ENCODE measurements around the gene CDT1. TPM values are rescaled to one million over a fixed set of nuclear protein-coding genes. Genes with fewer than 3 reads are reported as not detected.

The CDT1 gene
- total and polyA plus RNA-seq, 10 of the 15 experiments (the other 5 are each of a cell fraction or from before 2014, with no cell fraction given), result 0.50 to 87.6 (median 8.8) TPM

DNA sequence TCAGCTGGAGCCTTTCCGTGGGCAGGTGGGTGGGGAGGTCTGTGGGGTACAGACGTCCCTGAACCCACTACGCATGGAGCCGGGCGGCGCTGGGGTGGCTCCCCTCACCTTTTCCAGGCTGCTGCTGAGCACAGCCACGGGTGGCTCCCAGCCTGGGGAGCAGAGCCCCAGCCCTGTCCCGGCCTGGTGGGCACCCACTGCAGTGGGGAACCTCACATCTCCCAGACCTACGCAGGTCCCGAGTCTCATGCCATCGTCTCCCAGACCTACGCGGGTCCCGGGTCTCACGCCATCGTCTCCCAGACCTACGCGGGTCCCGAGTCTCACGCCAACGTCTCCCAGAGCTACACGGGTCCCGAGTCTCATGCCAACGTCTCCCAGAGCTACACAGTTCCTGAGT, 25.1 kb downstream of the CDT1 start:
- Histone ChIP-seq H3K9ac (ENCODE audit: control insufficient read depth, insufficient read depth, low read length) (no peak overlapping the region), H3K4me1 (ENCODE audit: control insufficient read depth, insufficient read depth, low read length) (no peaks in the 10 kb centered on the region), H3K36me3 (ENCODE audit: control insufficient read depth in 2 of 2, insufficient read depth in 2 of 2, low read length in 1 of 2) (no peaks in the 10 kb centered on the region), H3K27ac (ENCODE audit: control insufficient read depth, insufficient read depth) (no peak overlapping the region), H3K4me2 (ENCODE audit: control insufficient read depth, insufficient read depth) (no peak overlapping the region), H2AFZ (ENCODE audit: control insufficient read depth, low read depth, low read length) (no peak overlapping the region), H3K79me2 (ENCODE audit: control insufficient read depth, insufficient read depth, low read length) (no peaks in the 10 kb centered on the region), H3K27me3 (replicated peaks in 1 of 2; ENCODE audit: control insufficient read depth in 2 of 2, insufficient read depth in 2 of 2, low read length in 1 of 2) (no peaks in the 10 kb centered on the region), H3K4me3 (no peak overlapping the region), H4K20me1 (ENCODE audit: control insufficient read depth, insufficient read depth) (no peaks in the 10 kb centered on the region), H3K9me3 (replicated peaks; ENCODE audit: control insufficient read depth, insufficient read depth, low read length) (no peaks in the 10 kb centered on the region)
- DNase-seq (ENCODE audit: low read depth, low spot score) (no peak), FAIRE-seq (no peak), ATAC-seq (no peak)
- in situ Hi-C loops (cut with MboI) (no loop called here), intact Hi-C loops (cut with micrococcal nuclease; ENCODE audit: unreplicated experiment) (no loop called here)
- BruUV-seq (replicated peaks), result no TSS peak
- ChIA-PET RAD21 (ENCODE audit: unreplicated experiment) (no interaction called here), SMC1A (ENCODE audit: uncharacterized antibody, unreplicated experiment) (no interaction called here), POLR2A (no interaction called here), CTCF (no interaction called here)
- 74% methylated on average over 24 of the region's 24 CpGs for whole genome bisulfite sequencing (ENCODE audit: insufficient coverage, insufficient replicate concordance, low lambda C conversion rate, missing lambda C conversion rate)
- TF ChIP-seq, protein P1, sequence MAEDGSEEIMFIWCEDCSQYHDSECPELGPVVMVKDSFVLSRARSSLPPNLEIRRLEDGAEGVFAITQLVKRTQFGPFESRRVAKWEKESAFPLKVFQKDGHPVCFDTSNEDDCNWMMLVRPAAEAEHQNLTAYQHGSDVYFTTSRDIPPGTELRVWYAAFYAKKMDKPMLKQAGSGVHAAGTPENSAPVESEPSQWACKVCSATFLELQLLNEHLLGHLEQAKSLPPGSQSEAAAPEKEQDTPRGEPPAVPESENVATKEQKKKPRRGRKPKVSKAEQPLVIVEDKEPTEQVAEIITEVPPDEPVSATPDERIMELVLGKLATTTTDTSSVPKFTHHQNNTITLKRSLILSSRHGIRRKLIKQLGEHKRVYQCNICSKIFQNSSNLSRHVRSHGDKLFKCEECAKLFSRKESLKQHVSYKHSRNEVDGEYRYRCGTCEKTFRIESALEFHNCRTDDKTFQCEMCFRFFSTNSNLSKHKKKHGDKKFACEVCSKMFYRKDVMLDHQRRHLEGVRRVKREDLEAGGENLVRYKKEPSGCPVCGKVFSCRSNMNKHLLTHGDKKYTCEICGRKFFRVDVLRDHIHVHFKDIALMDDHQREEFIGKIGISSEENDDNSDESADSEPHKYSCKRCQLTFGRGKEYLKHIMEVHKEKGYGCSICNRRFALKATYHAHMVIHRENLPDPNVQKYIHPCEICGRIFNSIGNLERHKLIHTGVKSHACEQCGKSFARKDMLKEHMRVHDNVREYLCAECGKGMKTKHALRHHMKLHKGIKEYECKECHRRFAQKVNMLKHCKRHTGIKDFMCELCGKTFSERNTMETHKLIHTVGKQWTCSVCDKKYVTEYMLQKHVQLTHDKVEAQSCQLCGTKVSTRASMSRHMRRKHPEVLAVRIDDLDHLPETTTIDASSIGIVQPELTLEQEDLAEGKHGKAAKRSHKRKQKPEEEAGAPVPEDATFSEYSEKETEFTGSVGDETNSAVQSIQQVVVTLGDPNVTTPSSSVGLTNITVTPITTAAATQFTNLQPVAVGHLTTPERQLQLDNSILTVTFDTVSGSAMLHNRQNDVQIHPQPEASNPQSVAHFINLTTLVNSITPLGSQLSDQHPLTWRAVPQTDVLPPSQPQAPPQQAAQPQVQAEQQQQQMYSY (CRISPR knock-in tag; IDR thresholded peaks at IDR 0.05), result no peak
- TF ChIP-seq, protein P2, sequence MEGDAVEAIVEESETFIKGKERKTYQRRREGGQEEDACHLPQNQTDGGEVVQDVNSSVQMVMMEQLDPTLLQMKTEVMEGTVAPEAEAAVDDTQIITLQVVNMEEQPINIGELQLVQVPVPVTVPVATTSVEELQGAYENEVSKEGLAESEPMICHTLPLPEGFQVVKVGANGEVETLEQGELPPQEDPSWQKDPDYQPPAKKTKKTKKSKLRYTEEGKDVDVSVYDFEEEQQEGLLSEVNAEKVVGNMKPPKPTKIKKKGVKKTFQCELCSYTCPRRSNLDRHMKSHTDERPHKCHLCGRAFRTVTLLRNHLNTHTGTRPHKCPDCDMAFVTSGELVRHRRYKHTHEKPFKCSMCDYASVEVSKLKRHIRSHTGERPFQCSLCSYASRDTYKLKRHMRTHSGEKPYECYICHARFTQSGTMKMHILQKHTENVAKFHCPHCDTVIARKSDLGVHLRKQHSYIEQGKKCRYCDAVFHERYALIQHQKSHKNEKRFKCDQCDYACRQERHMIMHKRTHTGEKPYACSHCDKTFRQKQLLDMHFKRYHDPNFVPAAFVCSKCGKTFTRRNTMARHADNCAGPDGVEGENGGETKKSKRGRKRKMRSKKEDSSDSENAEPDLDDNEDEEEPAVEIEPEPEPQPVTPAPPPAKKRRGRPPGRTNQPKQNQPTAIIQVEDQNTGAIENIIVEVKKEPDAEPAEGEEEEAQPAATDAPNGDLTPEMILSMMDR (IDR thresholded peaks at IDR 0.05 in 2 of 3, conservative IDR thresholded peaks at IDR 0.05 in 1 of 3; ENCODE audit: control insufficient read depth in 2 of 3, extremely low read depth in 1 of 3, insufficient read depth in 1 of 3, low read depth in 3 of 3, low read length in 3 of 3), result no peak
- TF ChIP-seq ZNF217 (IDR thresholded peaks at IDR 0.05) (no peak), PML (IDR thresholded peaks at IDR 0.05; ENCODE audit: low read length) (no peak), IRF4 (IDR thresholded peaks at IDR 0.05; ENCODE audit: low read depth, low read length) (no peak), SUPT20H (IDR thresholded peaks at IDR 0.05; ENCODE audit: borderline replicate concordance, control insufficient read depth, low read depth, low read length) (no peak), CREM (IDR thresholded peaks at IDR 0.05; ENCODE audit: low read depth) (no peak)
- TF ChIP-seq, protein P3, sequence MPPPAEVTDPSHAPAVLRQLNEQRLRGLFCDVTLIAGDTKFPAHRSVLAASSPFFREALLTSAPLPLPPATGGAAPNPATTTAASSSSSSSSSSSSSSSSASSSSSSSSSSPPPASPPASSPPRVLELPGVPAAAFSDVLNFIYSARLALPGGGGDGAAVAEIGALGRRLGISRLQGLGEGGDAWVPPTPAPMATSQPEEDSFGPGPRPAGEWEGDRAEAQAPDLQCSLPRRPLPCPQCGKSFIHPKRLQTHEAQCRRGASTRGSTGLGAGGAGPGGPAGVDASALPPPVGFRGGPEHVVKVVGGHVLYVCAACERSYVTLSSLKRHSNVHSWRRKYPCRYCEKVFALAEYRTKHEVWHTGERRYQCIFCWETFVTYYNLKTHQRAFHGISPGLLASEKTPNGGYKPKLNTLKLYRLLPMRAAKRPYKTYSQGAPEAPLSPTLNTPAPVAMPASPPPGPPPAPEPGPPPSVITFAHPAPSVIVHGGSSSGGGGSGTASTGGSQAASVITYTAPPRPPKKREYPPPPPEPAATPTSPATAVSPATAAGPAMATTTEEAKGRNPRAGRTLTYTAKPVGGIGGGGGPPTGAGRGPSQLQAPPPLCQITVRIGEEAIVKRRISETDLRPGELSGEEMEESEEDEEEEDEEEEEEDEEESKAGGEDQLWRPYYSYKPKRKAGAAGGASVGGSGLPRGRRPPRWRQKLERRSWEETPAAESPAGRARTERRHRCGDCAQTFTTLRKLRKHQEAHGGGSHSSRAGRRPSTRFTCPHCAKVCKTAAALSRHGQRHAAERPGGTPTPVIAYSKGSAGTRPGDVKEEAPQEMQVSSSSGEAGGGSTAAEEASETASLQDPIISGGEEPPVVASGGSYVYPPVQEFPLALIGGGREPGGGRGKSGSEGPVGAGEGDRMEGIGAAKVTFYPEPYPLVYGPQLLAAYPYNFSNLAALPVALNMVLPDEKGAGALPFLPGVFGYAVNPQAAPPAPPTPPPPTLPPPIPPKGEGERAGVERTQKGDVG (CRISPR knock-in tag; IDR thresholded peaks at IDR 0.05), result no peak
- TF ChIP-seq, protein P4, sequence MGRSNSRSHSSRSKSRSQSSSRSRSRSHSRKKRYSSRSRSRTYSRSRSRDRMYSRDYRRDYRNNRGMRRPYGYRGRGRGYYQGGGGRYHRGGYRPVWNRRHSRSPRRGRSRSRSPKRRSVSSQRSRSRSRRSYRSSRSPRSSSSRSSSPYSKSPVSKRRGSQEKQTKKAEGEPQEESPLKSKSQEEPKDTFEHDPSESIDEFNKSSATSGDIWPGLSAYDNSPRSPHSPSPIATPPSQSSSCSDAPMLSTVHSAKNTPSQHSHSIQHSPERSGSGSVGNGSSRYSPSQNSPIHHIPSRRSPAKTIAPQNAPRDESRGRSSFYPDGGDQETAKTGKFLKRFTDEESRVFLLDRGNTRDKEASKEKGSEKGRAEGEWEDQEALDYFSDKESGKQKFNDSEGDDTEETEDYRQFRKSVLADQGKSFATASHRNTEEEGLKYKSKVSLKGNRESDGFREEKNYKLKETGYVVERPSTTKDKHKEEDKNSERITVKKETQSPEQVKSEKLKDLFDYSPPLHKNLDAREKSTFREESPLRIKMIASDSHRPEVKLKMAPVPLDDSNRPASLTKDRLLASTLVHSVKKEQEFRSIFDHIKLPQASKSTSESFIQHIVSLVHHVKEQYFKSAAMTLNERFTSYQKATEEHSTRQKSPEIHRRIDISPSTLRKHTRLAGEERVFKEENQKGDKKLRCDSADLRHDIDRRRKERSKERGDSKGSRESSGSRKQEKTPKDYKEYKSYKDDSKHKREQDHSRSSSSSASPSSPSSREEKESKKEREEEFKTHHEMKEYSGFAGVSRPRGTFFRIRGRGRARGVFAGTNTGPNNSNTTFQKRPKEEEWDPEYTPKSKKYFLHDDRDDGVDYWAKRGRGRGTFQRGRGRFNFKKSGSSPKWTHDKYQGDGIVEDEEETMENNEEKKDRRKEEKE (IDR thresholded peaks at IDR 0.05), result no peak
- TF ChIP-seq, protein P5, sequence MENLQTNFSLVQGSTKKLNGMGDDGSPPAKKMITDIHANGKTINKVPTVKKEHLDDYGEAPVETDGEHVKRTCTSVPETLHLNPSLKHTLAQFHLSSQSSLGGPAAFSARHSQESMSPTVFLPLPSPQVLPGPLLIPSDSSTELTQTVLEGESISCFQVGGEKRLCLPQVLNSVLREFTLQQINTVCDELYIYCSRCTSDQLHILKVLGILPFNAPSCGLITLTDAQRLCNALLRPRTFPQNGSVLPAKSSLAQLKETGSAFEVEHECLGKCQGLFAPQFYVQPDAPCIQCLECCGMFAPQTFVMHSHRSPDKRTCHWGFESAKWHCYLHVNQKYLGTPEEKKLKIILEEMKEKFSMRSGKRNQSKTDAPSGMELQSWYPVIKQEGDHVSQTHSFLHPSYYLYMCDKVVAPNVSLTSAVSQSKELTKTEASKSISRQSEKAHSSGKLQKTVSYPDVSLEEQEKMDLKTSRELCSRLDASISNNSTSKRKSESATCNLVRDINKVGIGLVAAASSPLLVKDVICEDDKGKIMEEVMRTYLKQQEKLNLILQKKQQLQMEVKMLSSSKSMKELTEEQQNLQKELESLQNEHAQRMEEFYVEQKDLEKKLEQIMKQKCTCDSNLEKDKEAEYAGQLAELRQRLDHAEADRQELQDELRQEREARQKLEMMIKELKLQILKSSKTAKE (IDR thresholded peaks at IDR 0.05; ENCODE audit: low read depth, poor library complexity, severe bottlenecking), result no peak
